K562 (cell line): ENCODE results near the gene RBMX2. TPM values are rescaled to one million over a fixed set of nuclear protein-coding genes. Genes with fewer than 3 reads are reported as not detected.

Experiments
- CBFB ChIP-seq: sonication (generic); formaldehyde crosslinking; IDR thresholded peaks from 2 replicates; pipeline ENCODE4 v1.4.0; 2020; ENCODE audit warnings: mild to moderate bottlenecking, missing genetic modification reagents
- EWSR1 ChIP-seq: fragments of 450-650 bp; IDR thresholded peaks from 2 replicates; pipeline ENCODE4 v1.6.1; 2018; ENCODE audit warnings: borderline replicate concordance, mild to moderate bottlenecking, low read depth, moderate library complexity; ENCODE audit not compliant: partially characterized antibody
- LARP7 ChIP-seq: fragments of 450-650 bp; IDR thresholded peaks from 2 replicates; pipeline ENCODE4 v1.6.1; 2016
- LEF1 ChIP-seq: fragments of 450-650 bp; IDR thresholded peaks from 2 replicates; pipeline ENCODE4 v1.6.1; 2016; ENCODE audit warnings: mild to moderate bottlenecking
- MXI1 ChIP-seq: IDR thresholded peaks from 2 replicates; pipeline ENCODE4 v1.6.1; 2011; ENCODE audit warnings: low read depth, mild to moderate bottlenecking, improper control_type of control experiment, low read length
- NFIC ChIP-seq: fragments of 450-650 bp; IDR thresholded peaks from 2 replicates; pipeline ENCODE4 v1.6.1; 2017; ENCODE audit warnings: mild to moderate bottlenecking, inconsistent platforms
- SP2 ChIP-seq: IDR thresholded peaks from 2 replicates; pipeline ENCODE4 v1.6.1; 2011; ENCODE audit warnings: mild to moderate bottlenecking, low read depth, low read length, moderate library complexity; ENCODE audit not compliant: poor library complexity, severe bottlenecking; ENCODE audit errors: extremely low read depth
- SRSF7 ChIP-seq: fragments of 200-400 bp; formaldehyde crosslinking; optimal IDR thresholded peaks from 2 replicates; pipeline ENCODE3; 2017; ENCODE audit warnings: mild to moderate bottlenecking, low read depth, low read length
- SRSF9 ChIP-seq: fragments of 200-400 bp; formaldehyde crosslinking; IDR thresholded peaks from 2 replicates; pipeline ENCODE4 v1.6.1; 2017; ENCODE audit warnings: low read depth, low read length, borderline replicate concordance
- ZFPM2 ChIP-seq: fragments of 250-450 bp; sonication (Bioruptor Pico); IDR thresholded peaks from 2 replicates; pipeline ENCODE4 v1.5.1; 2022; ENCODE audit warnings: mild to moderate bottlenecking
- ZNF165 ChIP-seq: fragments of 250-450 bp; sonication (Bioruptor Pico); IDR thresholded peaks from 2 replicates; pipeline ENCODE4 v1.4.0; 2020; ENCODE audit warnings: borderline replicate concordance
- polyA plus RNA-seq, 8 experiments: library from polyadenylated mRNA; depleted of rRNA in 4 of 8; stranded (reverse) in 5 of 8; unstranded in 3 of 8; fragments of >200 nt; fragmentation: Nextera tagmentation in 2 of 8; fragmentation: Illumina TruSeq in 1 of 8; extraction: Ambion mirVana in 2 of 8; extraction: Trizol in 1 of 8; gene quantifications; 2 replicates each; pipeline versions ENCODE4 v1.2.1 to v1.2.3, GENCODE V29; 2011 to 2014; ENCODE audit warnings: inconsistent platforms in 1 of 8, missing spikeins in 1 of 8
- total RNA-seq, 7 experiments: library from RNA; depleted of rRNA in 6 of 7; stranded (reverse); fragments of >200 nt in 6 of 7; fragmentation: Illumina TruSeq in 2 of 7; extraction: Trizol in 2 of 7; gene quantifications; 2 replicates each; pipeline versions ENCODE4 v1.2.1 to v1.2.3, GENCODE V29; 2011 to 2021; ENCODE audit warnings: low replicate concordance in 1 of 7
- TF ChIP-seq, protein P1 (sequence below): IDR thresholded peaks from 2 replicates; pipeline ENCODE4 v1.6.1; 2016; ENCODE audit warnings: missing genetic modification characterization, missing compliant biosample characterization
- TF ChIP-seq, protein P2 (sequence below), 2 experiments: fragments of 450-650 bp; formaldehyde crosslinking in 1 of 2; IDR thresholded peaks; 2 replicates each; pipeline versions ENCODE4 v1.4.0 to v1.6.1; 2014 to 2020; ENCODE audit warnings: mild to moderate bottlenecking in 2 of 2, borderline replicate concordance in 1 of 2, low read depth in 1 of 2
- TF ChIP-seq, protein P3 (sequence below): IDR thresholded peaks from 3 replicates; pipeline ENCODE4 v1.6.1; 2011; ENCODE audit warnings: borderline replicate concordance, mild to moderate bottlenecking; ENCODE audit not compliant: insufficient read length, insufficient read depth
- TF ChIP-seq, protein P4 (sequence below), 2 experiments: IDR thresholded peaks; 2 replicates each; pipeline ENCODE4 v1.6.1; 2011; ENCODE audit warnings: borderline replicate concordance in 1 of 2, control low read depth in 1 of 2, low read depth in 1 of 2, low read length in 1 of 2, mild to moderate bottlenecking in 1 of 2, mixed read lengths in 1 of 2, moderate library complexity in 1 of 2; ENCODE audit not compliant: insufficient read depth in 1 of 2, insufficient read length in 1 of 2, poor library complexity in 1 of 2, severe bottlenecking in 1 of 2; ENCODE audit errors: extremely low read depth in 1 of 2

RBMX2 gene
- total and polyA plus RNA-seq, 9 of the 15 experiments (the other 6 are each of a cell fraction or from before 2014, with no cell fraction given), result 27.2 to 62.5 (median 54.1) TPM

DNA sequence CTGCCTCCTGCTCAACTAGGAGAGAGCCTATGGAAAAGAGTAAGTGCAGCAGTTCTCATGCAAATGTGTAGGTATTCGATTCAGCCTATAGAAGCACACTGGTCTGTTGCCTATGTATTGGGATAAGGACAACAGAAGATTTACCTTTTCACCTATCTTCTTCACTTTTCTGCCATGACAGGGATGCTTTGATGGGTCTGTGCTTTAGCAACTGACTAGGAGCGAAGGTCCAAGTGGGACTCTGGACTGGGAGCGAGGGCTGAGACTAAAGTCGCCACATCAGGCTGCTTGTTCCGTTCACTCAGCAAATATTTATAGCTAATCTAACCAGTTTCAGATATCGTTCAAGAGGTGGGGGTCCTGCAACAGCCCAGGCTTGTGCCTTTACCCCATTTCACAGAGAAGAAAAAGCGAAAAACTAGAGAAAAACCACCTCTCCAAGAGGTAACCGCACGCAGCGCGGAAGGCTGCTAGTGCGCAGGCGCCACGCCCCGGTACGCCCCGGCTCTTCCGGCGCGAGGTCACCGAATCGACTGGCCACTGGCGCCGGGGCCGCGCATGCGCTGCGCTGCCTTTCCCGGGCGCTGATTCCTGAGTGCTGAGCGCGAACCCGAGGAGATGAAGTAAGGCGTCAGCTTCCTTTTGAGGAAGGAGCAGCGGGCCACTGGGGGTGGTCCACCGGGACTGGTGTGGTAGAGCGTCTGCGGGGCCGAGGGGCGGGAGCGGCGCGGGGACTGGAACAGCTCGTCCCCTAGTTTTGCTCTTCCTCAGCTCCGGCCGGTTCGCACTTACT lies at the start of gene RBMX2 (continued):
- TF ChIP-seq, protein P1, sequence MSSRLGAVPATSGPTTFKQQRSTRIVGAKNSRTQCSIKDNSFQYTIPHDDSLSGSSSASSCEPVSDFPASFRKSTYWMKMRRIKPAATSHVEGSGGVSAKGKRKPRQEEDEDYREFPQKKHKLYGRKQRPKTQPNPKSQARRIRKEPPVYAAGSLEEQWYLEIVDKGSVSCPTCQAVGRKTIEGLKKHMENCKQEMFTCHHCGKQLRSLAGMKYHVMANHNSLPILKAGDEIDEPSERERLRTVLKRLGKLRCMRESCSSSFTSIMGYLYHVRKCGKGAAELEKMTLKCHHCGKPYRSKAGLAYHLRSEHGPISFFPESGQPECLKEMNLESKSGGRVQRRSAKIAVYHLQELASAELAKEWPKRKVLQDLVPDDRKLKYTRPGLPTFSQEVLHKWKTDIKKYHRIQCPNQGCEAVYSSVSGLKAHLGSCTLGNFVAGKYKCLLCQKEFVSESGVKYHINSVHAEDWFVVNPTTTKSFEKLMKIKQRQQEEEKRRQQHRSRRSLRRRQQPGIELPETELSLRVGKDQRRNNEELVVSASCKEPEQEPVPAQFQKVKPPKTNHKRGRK (tag), result no peak
- TF ChIP-seq SRSF7 (no peak), ZFPM2 (CRISPR knock-in tag) (no peak), ZNF165 (CRISPR knock-in tag) (no peak), LEF1 (no peak), SRSF9 (no peak), CBFB (CRISPR knock-in tag) (no peak), MXI1 (no peak), SP2 (no peak), NFIC (no peak), EWSR1 (no peak), LARP7 (no peak)
- TF ChIP-seq, protein P2, sequence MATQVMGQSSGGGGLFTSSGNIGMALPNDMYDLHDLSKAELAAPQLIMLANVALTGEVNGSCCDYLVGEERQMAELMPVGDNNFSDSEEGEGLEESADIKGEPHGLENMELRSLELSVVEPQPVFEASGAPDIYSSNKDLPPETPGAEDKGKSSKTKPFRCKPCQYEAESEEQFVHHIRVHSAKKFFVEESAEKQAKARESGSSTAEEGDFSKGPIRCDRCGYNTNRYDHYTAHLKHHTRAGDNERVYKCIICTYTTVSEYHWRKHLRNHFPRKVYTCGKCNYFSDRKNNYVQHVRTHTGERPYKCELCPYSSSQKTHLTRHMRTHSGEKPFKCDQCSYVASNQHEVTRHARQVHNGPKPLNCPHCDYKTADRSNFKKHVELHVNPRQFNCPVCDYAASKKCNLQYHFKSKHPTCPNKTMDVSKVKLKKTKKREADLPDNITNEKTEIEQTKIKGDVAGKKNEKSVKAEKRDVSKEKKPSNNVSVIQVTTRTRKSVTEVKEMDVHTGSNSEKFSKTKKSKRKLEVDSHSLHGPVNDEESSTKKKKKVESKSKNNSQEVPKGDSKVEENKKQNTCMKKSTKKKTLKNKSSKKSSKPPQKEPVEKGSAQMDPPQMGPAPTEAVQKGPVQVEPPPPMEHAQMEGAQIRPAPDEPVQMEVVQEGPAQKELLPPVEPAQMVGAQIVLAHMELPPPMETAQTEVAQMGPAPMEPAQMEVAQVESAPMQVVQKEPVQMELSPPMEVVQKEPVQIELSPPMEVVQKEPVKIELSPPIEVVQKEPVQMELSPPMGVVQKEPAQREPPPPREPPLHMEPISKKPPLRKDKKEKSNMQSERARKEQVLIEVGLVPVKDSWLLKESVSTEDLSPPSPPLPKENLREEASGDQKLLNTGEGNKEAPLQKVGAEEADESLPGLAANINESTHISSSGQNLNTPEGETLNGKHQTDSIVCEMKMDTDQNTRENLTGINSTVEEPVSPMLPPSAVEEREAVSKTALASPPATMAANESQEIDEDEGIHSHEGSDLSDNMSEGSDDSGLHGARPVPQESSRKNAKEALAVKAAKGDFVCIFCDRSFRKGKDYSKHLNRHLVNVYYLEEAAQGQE (IDR thresholded peaks at IDR 0.05; ENCODE audit: borderline replicate concordance), result no peak
- TF ChIP-seq, protein P2 (CRISPR knock-in tag; IDR thresholded peaks at IDR 0.05; ENCODE audit: low read depth), result no peak
- TF ChIP-seq, protein P3, sequence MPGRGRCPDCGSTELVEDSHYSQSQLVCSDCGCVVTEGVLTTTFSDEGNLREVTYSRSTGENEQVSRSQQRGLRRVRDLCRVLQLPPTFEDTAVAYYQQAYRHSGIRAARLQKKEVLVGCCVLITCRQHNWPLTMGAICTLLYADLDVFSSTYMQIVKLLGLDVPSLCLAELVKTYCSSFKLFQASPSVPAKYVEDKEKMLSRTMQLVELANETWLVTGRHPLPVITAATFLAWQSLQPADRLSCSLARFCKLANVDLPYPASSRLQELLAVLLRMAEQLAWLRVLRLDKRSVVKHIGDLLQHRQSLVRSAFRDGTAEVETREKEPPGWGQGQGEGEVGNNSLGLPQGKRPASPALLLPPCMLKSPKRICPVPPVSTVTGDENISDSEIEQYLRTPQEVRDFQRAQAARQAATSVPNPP, result no peak
- TF ChIP-seq, protein P4, sequence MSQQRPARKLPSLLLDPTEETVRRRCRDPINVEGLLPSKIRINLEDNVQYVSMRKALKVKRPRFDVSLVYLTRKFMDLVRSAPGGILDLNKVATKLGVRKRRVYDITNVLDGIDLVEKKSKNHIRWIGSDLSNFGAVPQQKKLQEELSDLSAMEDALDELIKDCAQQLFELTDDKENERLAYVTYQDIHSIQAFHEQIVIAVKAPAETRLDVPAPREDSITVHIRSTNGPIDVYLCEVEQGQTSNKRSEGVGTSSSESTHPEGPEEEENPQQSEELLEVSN (IDR thresholded peaks at IDR 0.05; ENCODE audit: borderline replicate concordance in 1 of 2, extremely low read depth in 1 of 2, insufficient read depth in 1 of 2, insufficient read length in 1 of 2, low read depth in 1 of 2, low read length in 1 of 2, poor library complexity in 1 of 2, severe bottlenecking in 1 of 2), result no peak
